Breast epithelium (tissue), 4 donors: ENCODE results near the gene ASXL2. TPM values are rescaled to one million over a fixed set of nuclear protein-coding genes. Genes with fewer than 3 reads are reported as not detected.

Experiments used
- DNase-seq, 2 donors: peaks; one replicate each; pipeline ENCODE4 v3.0.0-alpha.2; 2019; ENCODE audit warnings: low spot score in 2 of 2
- H3K27ac ChIP-seq, 2 donors: fragments of 200-600 bp; sonication (generic) in 1 of 2; one replicate each; pipeline ENCODE4 v1.5.1; 2016 to 2019; ENCODE audit warnings: mild to moderate bottlenecking in 1 of 2
- H3K27me3 ChIP-seq, 2 donors: fragments of 200-600 bp; sonication (generic) in 1 of 2; one replicate each; pipeline versions ENCODE4 v1.5.1 to v1.6.0; 2017 to 2019; ENCODE audit warnings: control low read depth in 1 of 2, mild to moderate bottlenecking in 1 of 2
- H3K36me3 ChIP-seq: fragments of 200-600 bp; one replicate; pipeline ENCODE4 v1.5.1; 2019
- H3K4me1 ChIP-seq, 2 donors: fragments of 200-600 bp; sonication (generic); one replicate each; pipeline ENCODE4 v1.5.1; 2016 to 2019; ENCODE audit warnings: control low read depth in 1 of 2
- H3K4me3 ChIP-seq, 3 donors: fragments of 200-600 bp; sonication (generic); 1 replicate in 2 of 3; 2 replicates in 1 of 3; pipeline ENCODE4 v1.5.1; 2016 to 2019; ENCODE audit warnings: mild to moderate bottlenecking in 3 of 3, moderate library complexity in 2 of 3
- H3K9me3 ChIP-seq, 2 donors: fragments of 200-600 bp; sonication (generic) in 1 of 2; one replicate each; pipeline ENCODE4 v1.5.1; 2016 to 2019; ENCODE audit warnings: control low read depth in 1 of 2
- POLR2A ChIP-seq: fragments of 450-650 bp; IDR thresholded peaks from one replicate; pipeline ENCODE4 v1.6.1; 2016; ENCODE audit warnings: antibody characterized with exemption, mild to moderate bottlenecking, moderate library complexity
- POLR2AphosphoS5 ChIP-seq, 3 donors: sonication (generic); formaldehyde crosslinking; IDR thresholded peaks; one replicate each; pipeline ENCODE4 v1.6.1; 2017; ENCODE audit warnings: antibody characterized with exemption in 3 of 3
- intact Hi-C: fragments of 100-400 bp; cut with DNase I; formaldehyde crosslinking; loops from one replicate; pipeline ENCODE4 v1.15.1; 2023; ENCODE audit warnings: low total_unique reads
- total RNA-seq, 3 donors: library from RNA; depleted of rRNA; stranded (reverse); fragments of >200 nt; gene quantifications; one replicate each; pipeline ENCODE4 v1.1.0, GENCODE V29; 2016
- TF ChIP-seq, protein P1 (sequence below), 3 donors: fragments of 450-650 bp; IDR thresholded peaks; one replicate each; pipeline ENCODE4 v1.5.1; 2016 to 2017; ENCODE audit warnings: antibody characterized with exemption in 3 of 3, mild to moderate bottlenecking in 3 of 3, moderate library complexity in 3 of 3

Gene ASXL2
- total RNA-seq, 3 donors from 2014 or later: 16.4 to 18.2 (median 17.4) TPM

GRCh38 chr2:25738383-25739343 lies 139.6 kb downstream of the ASXL2 start:
- no peak for DNase-seq
- H3K27ac ChIP-seq: no peak overlapping the region
- TF ChIP-seq POLR2AphosphoS5 (IDR thresholded peaks at IDR 0.05): no peak
- no peak for TF ChIP-seq POLR2A
- TF ChIP-seq, protein P1, sequence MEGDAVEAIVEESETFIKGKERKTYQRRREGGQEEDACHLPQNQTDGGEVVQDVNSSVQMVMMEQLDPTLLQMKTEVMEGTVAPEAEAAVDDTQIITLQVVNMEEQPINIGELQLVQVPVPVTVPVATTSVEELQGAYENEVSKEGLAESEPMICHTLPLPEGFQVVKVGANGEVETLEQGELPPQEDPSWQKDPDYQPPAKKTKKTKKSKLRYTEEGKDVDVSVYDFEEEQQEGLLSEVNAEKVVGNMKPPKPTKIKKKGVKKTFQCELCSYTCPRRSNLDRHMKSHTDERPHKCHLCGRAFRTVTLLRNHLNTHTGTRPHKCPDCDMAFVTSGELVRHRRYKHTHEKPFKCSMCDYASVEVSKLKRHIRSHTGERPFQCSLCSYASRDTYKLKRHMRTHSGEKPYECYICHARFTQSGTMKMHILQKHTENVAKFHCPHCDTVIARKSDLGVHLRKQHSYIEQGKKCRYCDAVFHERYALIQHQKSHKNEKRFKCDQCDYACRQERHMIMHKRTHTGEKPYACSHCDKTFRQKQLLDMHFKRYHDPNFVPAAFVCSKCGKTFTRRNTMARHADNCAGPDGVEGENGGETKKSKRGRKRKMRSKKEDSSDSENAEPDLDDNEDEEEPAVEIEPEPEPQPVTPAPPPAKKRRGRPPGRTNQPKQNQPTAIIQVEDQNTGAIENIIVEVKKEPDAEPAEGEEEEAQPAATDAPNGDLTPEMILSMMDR (IDR thresholded peaks at IDR 0.05): no peak

DNA sequence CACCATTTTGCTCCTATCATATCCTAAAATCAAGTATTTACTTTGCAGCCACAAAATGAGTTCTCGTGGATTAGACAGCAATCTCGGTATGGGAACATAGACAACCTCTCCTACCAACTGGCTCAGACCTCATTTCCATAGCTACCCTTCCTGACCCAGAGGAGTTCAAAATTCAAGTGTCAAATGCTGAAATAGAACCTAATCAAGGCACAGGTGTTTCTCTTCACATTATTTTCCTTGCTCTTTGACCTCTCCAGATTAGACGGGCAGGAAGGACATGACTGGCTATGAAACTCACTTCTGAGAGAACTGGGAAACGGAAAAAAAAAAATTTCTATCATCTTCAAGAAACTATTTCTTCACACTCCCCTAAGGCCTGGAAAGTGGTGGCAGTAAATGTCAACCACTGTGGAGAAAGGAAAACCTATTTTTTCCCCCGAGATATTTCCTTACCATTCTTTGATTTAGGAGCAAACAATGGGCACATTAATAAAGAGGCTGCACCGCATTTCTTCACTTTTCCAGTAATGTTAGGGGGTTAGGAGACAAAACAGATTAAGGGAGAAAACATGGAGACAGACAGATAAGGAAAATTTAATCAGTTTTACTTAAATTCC lies 141.3 kb downstream of the ASXL2 start:
- H3K4me1 ChIP-seq: no peaks in the 10 kb centered on the region
- H3K27ac ChIP-seq: no peak overlapping the region
- no peak for TF ChIP-seq POLR2AphosphoS5 (IDR thresholded peaks at IDR 0.05)
- TF ChIP-seq, protein P1 (IDR thresholded peaks at IDR 0.05): no peak
- no peak for TF ChIP-seq POLR2A
- DNase-seq: no peak
- no peak overlapping the region for H3K4me3 ChIP-seq
- H3K36me3 ChIP-seq: no peaks in the 10 kb centered on the region
- H3K27me3 ChIP-seq: no peaks in the 10 kb centered on the region
- intact Hi-C loops: no loop called here
- no peaks in the 10 kb centered on the region for H3K9me3 ChIP-seq

More at GRCh38 chr2:25738383-25739343, 139.6 kb downstream of the ASXL2 start:
- Histone ChIP-seq H3K9me3 (no peaks in the 10 kb centered on the region), H3K27me3 (no peaks in the 10 kb centered on the region), H3K4me1 (no peaks in the 10 kb centered on the region), H3K36me3 (peaks cover 4% of the 10 kb centered on the region), H3K4me3 (no peak overlapping the region)
- intact Hi-C loops: no loop called here

- H3K4me1 ChIP-seq: no peaks in the 10 kb centered on the region
- intact Hi-C loops: no loop called here
- H3K27ac ChIP-seq: no peak overlapping the region
- DNase-seq: no peak
- H3K4me3 ChIP-seq: no peak overlapping the region
- no peaks in the 10 kb centered on the region for H3K9me3 ChIP-seq
- TF ChIP-seq, protein P1 (IDR thresholded peaks at IDR 0.05): no peak
- TF ChIP-seq POLR2A (no peak), POLR2AphosphoS5 (IDR thresholded peaks at IDR 0.05) (no peak)
- no peaks in the 10 kb centered on the region for H3K36me3 ChIP-seq
- H3K27me3 ChIP-seq: no peaks in the 10 kb centered on the region
These were observed 142.5 kb downstream of the ASXL2 start for GRCh38 chr2:25735835-25736234.

- Histone ChIP-seq H3K9me3 (no peaks in the 10 kb centered on the region), H3K36me3 (no peaks in the 10 kb centered on the region), H3K27me3 (no peaks in the 10 kb centered on the region), H3K27ac (no peak overlapping the region), H3K4me1 (no peaks in the 10 kb centered on the region), H3K4me3 (no peak overlapping the region)
- DNase-seq: no peak
- TF ChIP-seq POLR2AphosphoS5 (IDR thresholded peaks at IDR 0.05) (no peak), POLR2A (no peak)
- TF ChIP-seq, protein P1 (IDR thresholded peaks at IDR 0.05): no peak
- intact Hi-C loops: no loop called here
These were observed 149.7 kb downstream of the ASXL2 start for GRCh38 chr2:25728559-25728958.

- intact Hi-C loops: no loop called here
- TF ChIP-seq POLR2AphosphoS5 (IDR thresholded peaks at IDR 0.05): no peak
- TF ChIP-seq, protein P1 (IDR thresholded peaks at IDR 0.05): no peak
- no peak for TF ChIP-seq POLR2A
- Histone ChIP-seq H3K27me3 (no peaks in the 10 kb centered on the region), H3K36me3 (no peaks in the 10 kb centered on the region), H3K4me3 (no peak overlapping the region), H3K27ac (no peak overlapping the region), H3K4me1 (no peaks in the 10 kb centered on the region), H3K9me3 (no peaks in the 10 kb centered on the region)
- no peak for DNase-seq
These were observed 151.8 kb downstream of the ASXL2 start for GRCh38 chr2:25726522-25726921.
